DMS 273 treated with DMSO at 0.1 percent for 48 hours (cell line): Measurements from ENCODE around the gene STK4.

ENCODE experiments used
- DNase-seq: peaks from one replicate; lab custom pipeline; 2025; lab: John Stamatoyannopoulos, UW

Gene STK4

DNA sequence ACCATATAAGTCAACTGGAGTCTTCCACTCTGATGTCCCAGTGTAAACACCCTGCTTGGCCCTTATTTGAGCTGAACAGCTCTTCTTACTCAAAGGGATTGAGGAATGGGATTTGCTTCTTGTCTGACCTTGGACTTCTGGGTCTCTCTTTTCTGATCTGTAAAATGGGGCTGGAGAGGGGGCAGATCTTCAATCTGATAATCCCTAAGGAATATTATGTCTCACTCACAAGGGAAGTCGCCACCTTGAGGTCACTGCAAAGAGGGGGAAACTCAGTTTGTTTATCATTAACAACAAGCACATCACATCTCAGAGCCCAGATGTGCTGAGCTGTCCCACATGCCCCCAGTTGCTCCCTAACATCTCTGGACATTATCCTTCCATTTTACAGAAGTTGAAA, 119.6 kb downstream of the STK4 start:
- no peak for DNase-seq

DNA sequence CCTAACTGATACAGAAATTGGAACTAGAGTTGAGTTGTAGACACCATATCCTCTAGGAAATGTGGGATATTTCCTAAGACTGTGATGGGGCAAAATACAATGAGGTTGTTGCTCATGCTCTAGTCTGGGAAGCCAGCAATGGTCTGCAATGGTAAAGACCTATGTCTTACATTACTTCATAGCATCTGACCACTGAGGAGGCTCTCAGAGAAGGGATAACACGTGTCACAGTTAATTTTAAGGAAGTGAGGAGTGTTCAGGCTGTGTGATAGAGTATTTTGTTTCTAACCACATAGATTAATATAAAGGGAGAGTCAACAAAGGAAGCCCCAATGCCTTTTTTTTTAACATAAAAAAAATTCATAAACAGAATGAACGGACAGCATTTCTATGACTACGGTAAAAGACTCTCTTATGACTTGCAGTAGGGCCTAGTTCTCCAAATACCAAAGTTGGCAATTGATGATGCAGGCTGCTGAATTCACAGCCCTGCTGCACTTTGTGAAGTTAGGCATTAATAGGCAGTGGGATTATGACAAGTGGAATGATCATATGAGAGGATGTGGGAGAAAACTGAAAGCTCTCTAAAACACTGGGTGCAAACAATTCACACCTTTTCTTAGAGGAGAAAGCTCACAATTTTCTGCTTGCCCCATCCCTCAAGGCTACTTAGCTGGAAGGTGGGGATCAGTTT, 120.9 kb downstream of the STK4 start:
- DNase-seq: no peak

DNA sequence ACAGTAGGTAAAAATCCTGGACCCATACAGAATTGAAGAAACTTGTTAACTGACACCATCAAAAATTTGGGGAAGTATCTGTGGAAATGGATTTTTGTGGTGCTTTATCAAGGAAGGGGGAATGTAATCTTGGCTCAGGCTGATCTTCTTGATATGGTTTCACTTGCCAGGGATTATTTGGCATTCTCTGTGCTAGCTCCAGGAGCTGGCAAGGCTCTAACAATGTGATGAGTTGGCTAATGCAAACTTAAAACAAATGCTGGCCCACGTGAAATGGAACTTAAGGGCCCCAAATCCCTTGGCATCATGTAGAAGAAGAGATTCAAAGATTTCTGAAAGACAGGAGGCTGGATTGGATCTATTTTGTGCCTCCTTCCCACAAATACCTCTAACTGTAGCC, 121.5 kb downstream of the STK4 start:
- DNase-seq: no peak

DNA sequence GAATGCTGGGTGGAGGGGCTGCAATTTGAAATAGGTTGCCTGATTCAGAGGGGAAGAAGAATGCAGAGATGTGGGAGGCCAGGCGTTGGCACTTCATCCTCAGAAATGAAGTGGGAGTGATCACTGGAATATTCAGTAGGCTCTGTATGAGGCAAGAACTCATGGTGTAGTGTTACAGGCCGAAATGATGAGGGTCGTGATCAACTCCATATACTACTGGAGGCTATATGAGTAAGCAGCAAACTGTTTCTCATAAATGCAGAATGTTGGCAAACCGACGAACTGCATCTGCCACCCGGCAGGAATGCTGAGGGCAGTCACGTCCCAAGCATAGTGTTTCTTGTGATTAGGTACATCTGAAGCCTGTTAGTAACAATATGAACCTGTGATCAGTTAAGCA, 121.9 kb downstream of the STK4 start:
- DNase-seq: no peak

DNA sequence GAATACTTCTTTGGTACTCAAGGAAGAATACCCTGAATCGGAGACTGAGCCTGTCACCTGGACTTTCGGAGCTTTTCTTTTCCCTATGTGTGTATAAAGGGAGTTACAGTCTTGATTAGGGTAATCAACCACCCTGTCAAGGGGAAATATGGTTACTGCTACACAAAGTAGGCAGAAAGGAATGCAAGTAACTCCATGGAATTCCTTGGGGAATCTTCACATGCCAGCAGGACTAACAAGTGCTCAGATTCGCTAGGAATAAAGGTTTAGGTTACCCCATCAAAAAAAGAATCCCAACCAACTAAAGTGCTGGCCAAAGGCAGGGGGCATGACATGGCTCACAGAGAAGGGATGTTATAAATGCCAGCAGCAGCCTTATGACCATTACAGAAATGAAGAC, 124.2 kb downstream of the STK4 start:
- DNase-seq: no peak

DNA sequence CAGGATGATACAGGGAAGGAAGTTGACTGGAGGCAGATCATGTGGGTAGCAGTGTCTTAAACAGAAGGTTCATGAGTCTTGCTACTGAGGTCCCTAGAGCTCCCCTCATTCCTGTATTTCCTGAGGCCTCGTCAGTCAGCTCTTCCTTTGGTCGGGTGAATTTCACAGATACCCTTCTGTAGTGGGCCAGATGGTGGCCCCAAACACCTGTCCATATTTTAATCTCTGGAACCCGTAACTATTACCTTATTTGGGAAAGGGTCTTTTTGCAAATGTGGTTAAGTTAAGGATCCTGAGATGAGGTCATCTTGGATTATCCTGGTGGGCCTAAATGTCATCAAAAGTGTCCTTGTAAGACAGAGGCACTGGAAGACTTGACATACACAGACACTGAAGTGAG, 125.1 kb downstream of the STK4 start:
- no peak for DNase-seq

DNA sequence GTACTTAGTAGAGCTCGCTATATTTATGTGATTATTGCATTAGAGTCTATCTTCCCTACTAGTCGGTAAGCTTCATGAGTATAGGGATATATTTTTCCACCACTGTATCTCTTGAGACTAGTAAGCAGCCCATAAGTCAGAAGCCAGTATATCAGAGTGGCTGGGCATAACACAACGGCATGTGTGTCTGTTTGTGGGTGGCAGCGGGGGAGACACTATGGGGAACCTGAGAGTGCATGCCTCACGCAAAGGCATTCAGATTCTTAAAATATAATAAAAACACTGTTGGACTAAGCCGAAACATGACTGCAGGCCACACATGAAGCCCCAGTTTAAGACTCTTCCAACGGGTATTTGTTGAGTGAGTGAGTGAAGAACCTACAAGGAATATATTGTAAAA, 126.6 kb downstream of the STK4 start:
- DNase-seq: no peak

DNA sequence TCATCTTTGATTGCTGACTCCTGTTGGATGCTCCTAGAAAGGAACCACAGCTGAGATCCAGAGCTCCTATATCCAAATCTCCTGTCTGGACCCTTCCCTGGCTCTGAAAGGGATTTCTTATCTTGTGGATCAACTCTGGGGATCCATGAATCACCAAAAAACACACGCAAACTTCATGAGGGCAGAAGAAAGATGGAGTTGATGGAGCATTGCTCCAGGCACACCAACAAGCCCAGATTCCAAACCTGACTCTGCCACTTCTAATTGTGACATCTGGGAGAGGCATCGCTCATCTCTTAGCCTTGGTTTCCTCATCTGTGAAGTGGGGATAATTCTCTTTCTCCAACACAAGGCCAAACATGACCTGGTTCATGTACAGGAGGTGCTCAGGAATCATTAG, 127.9 kb downstream of the STK4 start:
- no peak for DNase-seq

DNA sequence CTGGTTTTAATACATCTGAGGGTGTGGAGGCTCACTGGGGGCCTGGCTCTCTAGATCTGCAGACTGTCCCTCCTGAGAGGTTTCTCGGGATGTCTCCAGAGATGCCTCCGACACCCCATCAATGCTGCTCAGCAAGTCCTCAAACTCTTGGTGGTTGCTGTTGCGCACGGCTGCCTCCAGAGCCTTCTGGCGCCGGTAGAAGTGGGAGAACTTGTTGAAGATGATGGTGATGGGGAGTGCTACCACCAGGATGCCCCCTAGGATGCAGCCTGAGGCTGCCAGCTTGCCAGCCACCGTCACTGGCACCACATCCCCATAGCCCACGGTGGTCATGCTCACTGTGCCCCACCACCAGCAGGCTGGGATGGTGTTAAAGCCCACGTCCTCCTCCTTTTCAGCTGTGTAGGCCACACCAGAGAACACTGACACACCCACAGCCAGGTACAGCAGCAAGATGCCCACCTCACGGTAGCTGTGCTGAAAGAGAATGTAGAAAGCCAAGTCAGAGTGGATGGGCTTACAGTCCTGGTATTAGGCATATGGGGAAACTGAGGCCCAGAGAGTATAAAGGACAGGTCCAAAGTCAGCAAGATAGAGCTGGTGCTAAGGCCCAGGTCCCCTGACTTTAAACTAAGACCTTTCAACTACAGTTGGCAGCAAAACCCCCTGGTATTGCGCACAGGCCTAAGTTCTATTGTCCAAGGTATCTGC, 128.7 kb downstream of the STK4 start:
- DNase-seq: no peak

DNA sequence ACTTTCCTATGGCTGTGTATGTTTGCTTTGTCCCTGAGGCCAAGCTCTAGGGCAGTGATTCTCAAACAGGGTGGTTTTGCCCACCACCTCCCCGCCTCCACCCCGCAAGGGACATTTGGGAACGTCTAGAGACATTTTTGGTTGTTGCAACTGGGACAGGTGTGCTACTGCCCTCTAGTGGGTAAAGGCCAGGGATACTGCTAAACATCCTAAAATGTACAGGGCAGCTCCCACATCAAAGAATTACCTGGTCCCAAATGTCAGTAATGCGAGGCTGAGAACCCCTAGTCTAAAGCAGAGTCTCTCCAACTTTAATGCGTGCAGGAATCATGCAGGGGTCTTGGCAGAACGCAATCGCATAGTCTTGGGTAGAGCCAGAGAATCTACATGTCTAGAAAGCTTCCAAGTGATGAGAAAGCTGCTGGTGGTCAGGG, 129.5 kb downstream of the STK4 start:
- peak; percentile 7 for DNase-seq

DNA sequence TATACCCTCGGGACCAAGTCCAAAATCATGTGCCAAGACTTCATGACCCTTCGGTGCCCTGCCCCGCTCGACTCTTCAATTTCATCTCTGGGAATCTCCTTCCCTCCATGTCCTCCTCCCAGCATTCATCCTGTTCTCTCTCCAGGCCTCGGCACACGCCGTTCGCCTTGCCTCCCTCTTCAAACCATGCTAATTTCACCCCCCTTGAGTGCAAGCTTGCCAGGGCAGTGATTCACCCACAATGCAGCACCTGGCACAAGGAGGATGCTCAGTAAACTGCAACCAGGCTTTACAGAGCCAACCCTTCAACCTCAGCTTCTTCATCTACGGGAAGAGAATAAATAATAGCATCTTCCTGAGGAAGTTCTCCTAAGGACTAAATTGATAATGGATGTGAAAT, 130.5 kb downstream of the STK4 start:
- DNase-seq: no peak

DNA sequence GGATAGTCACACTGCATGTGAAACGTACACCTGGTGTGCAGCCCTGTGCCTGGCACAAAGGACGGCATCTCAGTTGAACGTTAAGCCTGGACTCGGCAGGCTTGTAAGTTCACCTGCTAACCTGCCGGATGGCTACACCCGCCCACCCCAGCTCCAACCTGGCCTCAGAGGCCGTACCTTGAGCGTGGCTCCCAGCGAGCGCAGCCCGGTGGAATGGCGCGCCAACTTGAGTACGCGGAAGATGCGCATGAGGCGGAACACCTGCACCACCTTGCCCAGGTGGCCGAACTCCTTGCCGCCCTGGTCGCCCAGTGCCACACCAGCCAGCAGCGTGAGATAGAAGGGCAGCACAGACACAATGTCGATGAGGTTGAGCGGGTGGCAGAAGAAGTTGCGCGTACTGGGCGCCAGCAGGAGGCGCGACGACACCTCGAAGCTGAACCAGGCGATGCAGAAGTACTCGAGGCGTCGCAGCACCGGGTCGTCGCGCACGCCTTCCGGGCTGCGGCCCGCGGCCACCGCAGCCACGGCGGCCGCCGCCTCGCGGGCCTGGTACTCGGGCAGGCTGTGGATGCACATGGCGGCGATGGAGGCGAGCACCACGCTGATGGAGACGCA, 131.3 kb downstream of the STK4 start:
- DNase-seq: no peak

DNA sequence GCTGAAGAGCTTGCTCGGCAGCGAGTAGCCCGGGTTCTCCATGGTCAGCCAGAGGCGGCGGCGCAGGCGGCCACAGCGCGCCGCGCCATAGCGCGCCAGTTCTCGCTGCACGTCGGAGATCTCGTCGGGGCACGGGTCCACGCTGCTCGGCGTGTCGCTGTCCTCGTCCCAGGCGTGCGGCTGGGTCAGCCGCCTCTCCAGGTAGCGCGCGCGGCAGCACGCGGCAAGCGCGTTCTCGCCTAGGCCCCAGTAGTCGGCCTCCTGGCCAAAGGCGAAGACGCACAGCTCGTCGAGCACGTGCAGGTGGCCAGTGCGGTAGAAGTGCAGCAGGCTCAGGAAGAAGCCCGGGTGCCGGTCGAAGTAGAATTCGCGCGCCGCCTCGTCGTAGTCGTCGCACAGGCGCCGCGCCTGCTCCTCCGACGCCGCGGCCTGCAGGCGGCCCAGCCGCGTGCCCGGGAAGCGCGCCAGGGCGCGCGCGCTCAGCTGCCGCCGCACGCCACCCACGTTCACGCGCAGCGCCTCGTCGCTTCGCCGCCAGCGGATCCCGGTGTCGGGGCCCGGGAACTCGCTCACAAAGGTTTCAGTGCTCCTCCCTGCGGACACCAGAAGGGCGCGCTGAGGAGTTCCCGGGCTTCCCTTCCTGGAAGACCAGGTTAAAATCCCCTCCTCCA, 131.9 kb downstream of the STK4 start:
- DNase-seq: no peak

DNA sequence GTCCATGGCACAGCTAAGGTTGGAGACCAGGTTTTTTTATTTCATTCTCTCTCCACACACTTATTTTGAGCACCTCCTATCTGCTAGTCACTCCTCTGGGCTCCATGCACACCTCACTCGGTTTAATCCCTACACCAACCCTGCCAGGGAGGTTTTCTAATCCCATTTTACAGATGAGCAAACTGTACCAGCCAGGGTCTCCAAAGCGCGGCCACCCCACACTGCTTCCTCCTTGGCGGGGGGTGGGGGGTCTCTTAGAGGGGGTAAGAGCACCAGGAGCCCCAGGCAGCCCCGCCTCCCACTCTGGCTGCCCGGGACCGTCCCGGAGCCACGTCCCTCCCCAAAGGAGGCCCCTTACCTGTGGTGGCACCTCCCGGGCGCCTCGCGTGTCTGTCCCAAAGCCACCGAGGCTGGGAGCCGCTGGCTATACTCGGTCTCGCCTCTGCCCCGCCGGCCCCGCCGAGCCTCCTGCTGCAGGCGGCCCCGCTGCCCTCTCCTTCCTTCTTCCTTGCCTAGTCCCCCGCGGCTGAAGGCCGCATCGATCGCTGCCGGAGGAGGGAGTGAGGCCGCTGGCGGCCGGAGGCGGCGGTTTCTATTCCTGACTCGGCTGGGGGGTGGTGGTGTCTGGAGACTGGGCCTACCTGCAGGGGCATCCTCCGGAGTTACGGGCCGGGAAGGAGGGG, 134.4 kb downstream of the STK4 start, which contains the start of gene KCNS1:
Gene KCNS1, minus strand, starts transcription at position 565 of the 683 bp plus-strand sequence. CDS start 1,891 bp downstream, outside the sequence.
- no peak for DNase-seq

DNA sequence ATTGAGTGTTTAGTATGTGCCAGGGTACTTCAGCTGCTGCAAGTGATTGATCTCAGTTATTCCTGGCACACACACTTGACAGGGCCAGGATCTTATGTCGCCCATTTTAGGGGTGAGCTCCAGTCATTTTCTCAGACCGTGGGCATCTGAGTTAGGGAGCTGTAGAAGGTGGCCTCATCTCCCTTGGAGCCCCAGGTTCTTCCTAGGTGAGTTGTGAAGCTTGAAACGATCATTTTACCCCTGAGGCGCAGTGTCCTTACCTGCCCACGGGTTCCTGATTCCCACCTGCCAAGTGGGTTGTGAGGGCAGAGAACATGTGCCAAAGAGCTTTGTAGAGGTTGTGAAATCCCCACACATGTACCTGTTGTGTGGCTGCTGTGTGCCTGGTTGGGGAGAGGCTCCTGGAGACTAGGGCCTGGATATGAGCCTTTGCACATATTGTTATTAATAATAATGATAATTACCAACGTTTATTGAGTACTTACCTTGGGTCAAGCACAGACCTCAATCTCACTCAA, 135.1 kb downstream of the STK4 start:
- no peak for DNase-seq

DNA sequence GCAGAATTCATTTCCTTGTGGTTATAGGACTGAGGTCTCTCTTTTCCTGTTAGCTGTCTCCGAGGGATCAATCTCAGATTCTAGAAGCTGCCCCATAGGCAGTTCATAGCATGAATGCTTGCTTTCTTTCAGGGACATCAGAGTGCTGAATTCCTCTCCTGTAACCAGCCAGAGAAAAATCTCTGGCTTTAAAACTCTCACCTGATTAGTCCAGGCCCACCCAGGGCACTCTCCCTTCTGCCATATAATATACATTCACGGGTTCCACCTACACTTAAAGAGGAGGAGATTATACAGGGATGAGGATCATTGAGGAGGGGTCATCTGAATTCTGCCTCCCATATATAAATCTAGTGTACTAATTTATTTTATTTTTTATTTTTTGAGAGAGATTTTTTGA, 136.8 kb downstream of the STK4 start:
- no peak for DNase-seq

DNA sequence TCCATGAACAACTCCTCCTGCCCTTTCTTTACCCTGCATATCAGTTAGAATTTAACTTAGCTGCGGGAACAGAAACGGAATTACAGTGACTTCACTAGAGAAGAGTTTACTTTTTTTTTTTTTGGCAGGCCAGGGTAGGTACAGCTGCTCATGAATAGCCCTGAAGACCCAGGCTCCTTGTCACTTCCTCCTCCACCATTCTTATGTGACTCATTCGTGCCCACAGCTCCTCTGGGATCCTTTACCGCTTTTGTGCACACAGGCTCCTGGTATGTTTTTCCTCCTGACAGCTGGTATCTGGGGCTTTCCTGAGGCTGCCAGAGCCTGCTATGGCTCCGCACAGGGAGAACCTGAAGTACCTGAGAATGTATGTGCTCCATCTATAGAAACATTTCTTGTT, 138.5 kb downstream of the STK4 start:
- DNase-seq: no peak

DNA sequence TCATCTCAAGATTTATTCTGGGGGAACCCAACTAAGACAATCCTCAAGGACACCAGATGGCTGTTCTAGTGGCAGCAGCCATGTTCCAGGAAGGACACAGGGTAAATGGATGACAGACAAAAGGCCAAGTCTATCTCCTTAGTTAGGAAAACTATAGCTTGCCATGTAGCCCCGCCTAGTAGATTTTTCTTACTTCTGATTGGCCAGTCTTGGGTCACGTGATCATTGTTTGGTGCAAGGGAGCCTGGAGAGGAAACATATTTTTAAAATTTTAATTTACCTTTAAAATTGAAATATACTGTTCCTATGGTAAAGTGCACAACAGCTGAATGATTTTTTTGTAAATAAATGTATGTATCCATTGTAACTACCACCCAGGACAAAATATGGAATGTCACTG, 139.0 kb downstream of the STK4 start:
- no peak for DNase-seq

DNA sequence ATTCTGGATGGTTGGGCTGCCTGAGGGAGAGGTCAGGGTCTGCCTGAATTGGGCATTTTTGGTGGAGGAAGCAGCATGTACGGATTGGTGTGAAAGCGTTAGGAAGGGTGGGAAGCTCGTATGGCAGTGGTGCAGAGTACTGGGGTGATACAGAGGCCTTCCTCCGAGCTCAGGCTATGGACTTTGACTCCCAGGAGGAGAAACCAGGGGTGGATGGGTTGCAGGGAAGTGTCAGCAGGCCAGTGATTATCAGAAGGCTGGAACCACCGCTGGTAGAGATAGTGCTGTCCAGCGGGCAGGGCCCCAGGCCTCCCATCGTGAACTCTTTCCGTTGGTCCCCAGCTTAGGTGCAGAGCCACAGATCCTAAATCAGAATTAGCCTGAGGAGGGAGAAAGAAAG, 143.3 kb downstream of the STK4 start:
- DNase-seq: no peak

DNA sequence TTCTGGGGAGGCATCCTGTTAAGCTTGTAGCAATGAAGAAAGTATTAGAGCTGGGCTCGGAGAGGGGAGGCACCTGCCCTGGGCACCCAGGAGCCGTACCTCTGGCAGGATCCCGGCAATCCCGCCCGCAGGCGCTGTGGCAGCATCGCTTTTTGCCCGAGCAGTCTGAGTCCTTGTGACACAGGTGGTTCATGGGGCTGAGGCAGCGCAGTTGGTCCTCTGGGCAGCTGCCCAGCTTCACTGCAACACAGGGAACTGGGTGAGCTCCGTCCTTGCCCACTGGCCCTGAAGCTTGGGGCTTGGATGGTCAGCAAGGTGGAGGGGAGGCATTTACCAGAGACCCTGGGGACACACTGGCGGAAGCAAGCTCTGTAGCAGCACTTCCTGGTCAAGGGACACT, 144.0 kb downstream of the STK4 start:
- DNase-seq: no peak

DNA sequence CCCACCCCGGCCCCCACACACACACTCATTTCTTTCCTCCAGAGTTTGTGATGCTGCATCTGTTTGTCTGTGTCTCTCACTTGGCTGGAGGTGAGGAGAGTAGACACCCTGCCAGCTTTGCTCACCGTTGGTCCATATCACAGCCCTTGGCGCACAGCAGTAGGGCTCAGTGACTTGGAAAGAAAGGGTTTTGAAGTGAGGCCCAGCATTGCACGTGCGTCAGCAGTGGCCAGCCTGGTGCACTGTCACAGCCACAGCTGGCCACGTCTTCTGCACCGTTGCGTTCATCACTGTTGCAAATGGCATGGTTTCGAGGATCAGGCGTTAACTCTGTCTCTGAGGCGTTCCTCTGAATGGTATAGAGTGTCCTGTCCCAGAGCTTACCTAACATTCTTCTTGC, 145.0 kb downstream of the STK4 start:
- no peak for DNase-seq
